Umbilical cord (tissue), 2 donors: ENCODE measurements around the gene MICAL2. TPM values are rescaled to one million over a fixed set of nuclear protein-coding genes. Genes with fewer than 3 reads are reported as not detected.
A peak's percentile ranks its signal among the peaks of the same experiment; 100 is the strongest.

Experiments
- DNase-seq: peaks from one replicate; pipeline ENCODE4 v3.0.0-alpha.2; 2015; ENCODE audit warnings: low spot score
- total RNA-seq: library from RNA; depleted of rRNA; stranded (reverse); fragments of >200 nt; gene quantifications from one replicate; pipeline ENCODE4 v1.2.3, GENCODE V29; 2014; ENCODE audit warnings: low replicate concordance; ENCODE audit not compliant: insufficient read depth

MICAL2 gene
- 59.9 TPM for total RNA-seq

GRCh38 chr11:12110201-12110713, at the start of gene MICAL2:
TSS of gene MICAL2 (plus strand) at chr11:12110590. CDS start at chr11:12162156, 51,566 bp downstream.
- peak; percentile 91 for DNase-seq

- DNase-seq, result no peak
Observed at GRCh38 chr11:12061851-12062560, 48.4 kb upstream of the MICAL2 start.

GRCh38 chr11:12063251-12063650, 47.1 kb upstream of the MICAL2 start:
- DNase-seq, result no peak

- DNase-seq, result no peak
Observed at GRCh38 chr11:12064136-12064953, 46.0 kb upstream of the MICAL2 start.

- DNase-seq, result no peak
Observed at GRCh38 chr11:12064954-12065280, 45.5 kb upstream of the MICAL2 start.

GRCh38 chr11:12066056-12066798, 44.2 kb upstream of the MICAL2 start:
- no peak for DNase-seq

- DNase-seq, result peak; percentile 67
Observed at GRCh38 chr11:12066799-12067508, 43.4 kb upstream of the MICAL2 start.

GRCh38 chr11:12067796-12068357, 42.5 kb upstream of the MICAL2 start:
- no peak for DNase-seq

- no peak for DNase-seq
Observed at GRCh38 chr11:12069066-12069676, 41.2 kb upstream of the MICAL2 start.

- no peak for DNase-seq
Observed at GRCh38 chr11:12070446-12071267, 39.7 kb upstream of the MICAL2 start.

GRCh38 chr11:12071574-12071973, 38.8 kb upstream of the MICAL2 start:
- DNase-seq, result no peak

- no peak for DNase-seq
Observed at GRCh38 chr11:12073436-12073835, 37.0 kb upstream of the MICAL2 start.

- DNase-seq, result no peak
Observed at GRCh38 chr11:12073886-12074285, 36.5 kb upstream of the MICAL2 start.

- DNase-seq, result no peak
Observed at GRCh38 chr11:12074529-12075195, 35.7 kb upstream of the MICAL2 start.

GRCh38 chr11:12075291-12075690, 35.1 kb upstream of the MICAL2 start:
- no peak for DNase-seq

- DNase-seq, result peak; percentile 65
Observed at GRCh38 chr11:12075822-12076821, 34.3 kb upstream of the MICAL2 start.

GRCh38 chr11:12076840-12077534, 33.4 kb upstream of the MICAL2 start:
- no peak for DNase-seq
